ENCODE measurements around the gene HDAC4.

The HDAC4 gene

DNA sequence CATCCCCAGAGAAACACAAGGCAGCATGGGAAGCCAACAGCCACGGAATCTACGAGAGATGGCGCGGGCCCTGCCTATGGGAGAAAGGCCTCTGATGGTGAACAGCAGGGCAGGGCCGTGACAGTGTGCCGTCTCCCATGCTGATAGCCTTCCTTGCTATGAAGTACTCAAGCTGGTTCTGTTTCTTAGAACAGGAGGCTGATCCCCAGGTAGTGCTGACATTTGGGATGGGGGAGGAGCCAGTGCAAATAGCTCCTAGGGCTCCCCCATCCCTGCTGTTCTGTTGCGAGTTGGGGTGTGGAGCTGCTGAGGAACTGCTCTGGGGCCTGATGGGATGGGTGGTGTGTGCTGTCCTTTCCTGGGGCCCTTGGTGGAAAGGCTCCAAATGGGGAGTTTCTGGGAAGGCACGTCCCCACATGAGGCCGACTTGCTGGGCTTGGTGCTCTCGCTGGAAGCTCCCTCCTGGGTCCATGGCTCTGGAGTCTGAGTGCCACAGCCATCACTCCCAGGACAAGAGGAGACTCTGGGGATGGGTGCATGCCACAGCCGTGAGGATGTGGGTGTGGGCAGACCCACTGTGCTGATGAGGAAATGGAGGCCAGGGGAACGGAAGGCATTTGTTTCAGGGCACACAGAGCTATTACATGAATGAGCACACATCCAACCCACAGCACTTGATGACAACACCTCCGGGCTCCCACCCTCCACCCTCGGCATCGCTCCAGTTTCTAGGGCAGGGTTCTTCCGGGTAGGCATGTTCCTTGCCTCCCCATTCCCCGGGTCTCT lies 246.8 kb downstream of the HDAC4 start:
- DNase-seq (ENCODE audit: low spot score): no peak

DNA sequence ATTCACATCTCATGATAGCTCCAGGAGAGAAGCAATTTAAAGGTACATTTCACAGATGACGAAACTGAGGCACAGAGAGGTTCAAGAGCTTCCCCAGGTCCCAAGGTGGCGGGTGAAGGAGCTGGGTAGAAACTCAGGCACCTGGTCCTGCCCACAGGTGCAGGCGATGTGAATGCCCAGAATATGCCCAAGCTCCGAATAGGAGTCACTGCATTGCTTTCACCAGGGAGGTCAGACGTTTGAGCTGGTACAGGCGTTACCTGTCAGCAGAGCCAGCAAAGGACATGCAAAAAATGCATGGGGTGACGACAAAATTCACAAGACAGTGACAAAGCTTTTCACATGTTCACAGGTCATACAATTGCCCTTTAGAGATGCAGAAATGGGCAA lies 247.9 kb downstream of the HDAC4 start:
- no peak for DNase-seq (ENCODE audit: low spot score)

DNA sequence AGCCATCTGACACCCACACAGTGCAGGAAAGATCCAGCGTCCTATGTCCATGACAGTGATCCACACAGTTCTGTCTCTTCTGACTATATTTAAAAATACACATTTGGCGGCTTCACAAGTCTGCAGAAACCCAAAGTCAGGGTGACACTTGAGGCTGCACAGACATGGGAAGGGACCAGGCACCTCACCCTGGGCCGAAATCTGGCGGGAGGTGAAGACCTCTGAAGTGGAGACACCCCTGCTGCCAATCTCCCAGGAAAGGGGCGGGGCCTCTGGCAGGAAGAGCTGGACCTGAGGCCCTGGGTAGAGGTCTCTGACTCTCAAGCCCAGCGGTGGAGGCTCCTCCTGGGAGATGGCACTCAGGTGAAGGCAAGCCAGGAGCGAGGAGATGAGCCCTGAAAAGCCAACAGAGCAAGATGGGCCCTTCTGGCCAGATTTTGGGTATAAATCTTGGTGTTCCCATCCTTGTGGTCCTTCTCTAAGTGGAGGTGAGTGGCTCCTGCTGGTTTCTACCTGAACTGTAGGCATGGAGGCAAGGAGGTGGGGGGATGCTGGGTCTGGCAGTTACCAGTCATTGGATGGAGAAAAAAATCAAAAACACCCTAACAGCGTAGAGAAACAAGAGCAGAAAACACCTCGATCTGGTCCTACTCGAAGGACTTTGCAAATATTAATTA lies 248.4 kb downstream of the HDAC4 start:
- no peak for DNase-seq (ENCODE audit: low spot score)

DNA sequence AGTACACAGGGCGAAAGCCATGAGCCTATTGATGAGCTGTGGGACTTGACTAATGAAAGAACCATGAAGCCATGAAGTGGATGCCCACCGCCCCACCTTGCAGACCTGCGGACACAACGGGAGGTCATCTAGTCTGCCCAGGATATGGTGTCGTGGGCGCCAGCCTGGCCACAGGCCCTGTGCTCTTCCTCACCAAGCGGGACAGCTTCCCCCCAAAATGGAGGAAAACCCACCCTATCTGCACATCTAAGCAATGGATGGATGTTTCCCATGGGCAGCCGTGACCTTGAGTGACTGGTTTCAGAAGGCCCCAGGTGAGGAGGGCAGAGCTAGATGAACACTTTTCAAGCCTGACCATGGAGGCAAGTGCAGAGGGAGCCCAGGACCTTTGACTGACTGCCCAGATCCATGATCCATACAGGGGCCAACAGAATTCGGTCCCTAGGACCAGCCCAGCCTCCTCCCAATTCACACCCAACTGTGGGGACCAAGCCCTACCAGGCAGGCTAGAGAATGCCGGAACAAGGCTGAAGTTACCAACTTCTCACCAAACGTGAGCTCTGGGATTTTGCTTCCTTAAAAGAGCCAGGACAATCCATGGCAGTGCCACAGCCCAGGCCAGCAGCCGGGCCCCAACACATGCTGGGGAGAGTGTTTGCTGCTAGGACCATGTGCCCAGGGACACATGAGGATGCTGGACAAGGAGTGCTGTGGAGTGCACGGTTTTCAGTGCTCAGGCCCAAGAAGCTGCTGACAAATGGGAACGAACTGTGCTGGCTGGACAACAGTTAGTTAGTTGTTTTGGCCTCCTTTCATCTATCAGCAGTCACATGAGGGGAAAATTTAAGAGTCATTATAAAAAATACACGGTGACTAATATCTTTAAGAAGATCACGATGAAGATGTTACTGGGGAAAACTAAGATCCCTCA lies 249.4 kb downstream of the HDAC4 start:
- DNase-seq (ENCODE audit: low spot score): no peak

DNA sequence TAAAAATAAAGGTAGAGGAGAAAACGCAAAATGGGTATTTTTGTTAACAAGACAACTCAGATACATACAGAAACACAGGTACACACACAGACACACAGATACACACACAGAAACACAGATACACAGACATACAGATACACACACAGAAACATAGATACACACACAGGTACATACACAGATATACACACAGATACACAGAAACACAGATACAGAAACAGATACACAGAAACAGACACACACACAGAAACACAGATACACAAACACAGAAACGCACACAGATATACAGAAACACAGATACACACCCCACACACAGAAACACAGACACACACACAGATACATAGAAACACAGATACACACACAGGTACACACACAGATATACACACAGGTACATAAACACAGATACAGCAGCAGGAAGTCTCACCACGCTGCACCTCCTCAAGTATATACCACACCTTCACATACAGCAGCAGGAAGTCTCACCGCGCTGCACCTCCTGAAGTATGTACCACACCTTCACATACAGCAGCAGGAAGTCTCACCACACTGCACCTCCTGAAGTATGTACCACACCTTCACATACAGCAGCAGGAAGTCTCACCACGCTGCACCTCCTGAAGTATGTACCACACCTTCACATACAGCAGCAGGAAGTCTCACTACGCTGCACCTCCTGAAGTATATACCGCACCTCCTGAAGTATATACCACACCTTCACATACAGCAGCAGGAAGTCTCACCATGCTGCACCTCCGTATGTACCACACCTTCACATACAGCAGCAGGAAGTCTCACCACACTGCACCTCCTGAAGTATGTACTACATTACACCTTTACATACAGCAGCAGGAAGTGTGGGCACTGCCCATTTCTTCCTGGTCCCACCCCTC lies 250.5 kb downstream of the HDAC4 start:
- DNase-seq (ENCODE audit: low spot score): no peak

DNA sequence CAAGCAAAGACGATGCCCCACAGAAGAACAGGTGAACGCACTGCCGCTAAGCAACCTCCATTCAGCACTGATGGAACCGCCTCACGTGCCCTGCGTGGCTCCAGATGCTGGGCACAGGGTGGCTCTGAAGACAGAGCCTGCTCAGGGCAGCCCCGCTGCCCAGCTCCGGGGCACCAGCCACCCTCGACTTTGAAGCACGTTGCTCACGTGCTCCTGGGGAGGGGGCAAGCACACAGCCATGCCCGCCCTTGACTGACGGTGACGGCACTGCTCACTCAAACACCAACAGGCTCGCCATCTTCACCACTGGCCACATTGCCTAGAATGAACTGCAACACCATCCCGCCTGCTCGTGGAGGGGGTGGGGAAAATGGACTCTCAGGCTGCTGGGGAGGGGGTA lies 251.3 kb downstream of the HDAC4 start:
- DNase-seq (ENCODE audit: low spot score): no peak

DNA sequence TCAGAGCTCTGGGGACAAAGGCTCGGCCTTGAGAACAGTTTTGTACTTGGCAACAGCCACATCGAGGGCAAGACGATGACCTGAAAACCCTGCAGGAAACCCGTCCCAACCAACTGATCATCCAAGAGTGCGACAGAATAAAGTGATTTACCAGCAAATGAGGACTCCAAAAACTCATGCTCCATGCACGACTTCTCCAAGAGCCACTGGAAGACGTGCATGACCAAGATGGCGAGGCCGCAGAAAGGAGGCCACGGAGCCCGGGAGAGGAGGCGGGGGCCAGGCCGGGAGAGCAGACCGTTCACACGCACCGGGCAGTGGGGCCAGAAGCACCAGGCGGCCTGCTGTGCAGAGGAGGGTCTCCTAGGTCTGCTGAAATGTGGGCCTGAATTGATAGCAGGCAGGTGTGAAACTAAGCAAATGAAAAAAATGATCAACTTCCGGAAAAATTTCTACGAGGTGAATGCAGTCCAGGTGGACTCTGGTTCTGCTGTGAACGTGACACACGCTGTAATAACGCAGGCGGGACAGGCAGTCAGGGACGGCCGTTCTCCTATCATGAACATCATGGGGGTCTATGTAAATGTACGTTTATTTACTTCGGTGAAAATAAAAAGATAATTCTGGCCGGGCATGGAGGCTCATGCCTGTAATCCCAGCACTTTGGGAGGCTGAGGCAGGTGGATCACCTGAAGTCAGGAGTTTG lies 252.2 kb downstream of the HDAC4 start:
- no peak for DNase-seq (ENCODE audit: low spot score)

DNA sequence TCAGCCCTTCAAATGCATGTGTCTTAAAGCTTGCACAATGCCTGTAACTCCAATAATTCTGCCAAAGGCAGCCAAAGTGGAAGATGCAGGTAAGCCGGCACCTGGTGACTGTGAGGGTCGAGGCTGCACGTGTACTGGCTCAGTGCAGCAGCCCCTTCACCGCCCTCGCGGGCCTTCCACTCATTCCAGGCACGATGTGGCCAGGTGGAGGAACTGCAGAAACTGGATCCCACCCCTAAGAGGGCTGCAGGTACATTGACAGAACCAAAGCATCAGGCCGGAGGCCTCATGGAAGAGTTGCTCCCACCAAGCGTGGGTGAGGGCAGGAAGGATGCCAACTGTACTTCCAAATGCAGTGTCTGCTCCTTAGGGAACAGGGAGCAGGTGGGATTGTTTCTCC lies 253.4 kb downstream of the HDAC4 start:
- DNase-seq (ENCODE audit: low spot score): no peak

DNA sequence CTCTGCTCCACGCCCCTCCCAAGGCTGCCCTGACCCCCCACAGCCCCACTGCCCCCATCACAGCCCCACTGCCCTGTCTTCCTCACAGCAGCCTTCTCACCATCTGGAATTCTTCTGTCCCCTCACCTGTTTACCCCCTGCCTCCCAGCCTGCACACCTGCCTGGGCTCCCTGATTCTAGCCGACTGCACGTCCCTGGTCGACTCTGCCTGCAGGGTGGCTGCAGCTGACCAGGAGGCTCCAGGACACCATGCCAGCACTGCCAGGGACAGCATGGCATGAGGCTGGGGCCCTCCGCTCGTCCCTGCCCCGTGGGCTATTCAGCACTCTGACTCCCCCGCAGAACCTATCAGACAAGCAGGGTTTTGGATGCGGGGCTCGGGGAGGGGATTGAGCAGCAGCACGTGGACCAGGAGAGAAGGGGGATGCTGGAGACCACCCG lies 254.1 kb downstream of the HDAC4 start:
- DNase-seq (ENCODE audit: low spot score): no peak

DNA sequence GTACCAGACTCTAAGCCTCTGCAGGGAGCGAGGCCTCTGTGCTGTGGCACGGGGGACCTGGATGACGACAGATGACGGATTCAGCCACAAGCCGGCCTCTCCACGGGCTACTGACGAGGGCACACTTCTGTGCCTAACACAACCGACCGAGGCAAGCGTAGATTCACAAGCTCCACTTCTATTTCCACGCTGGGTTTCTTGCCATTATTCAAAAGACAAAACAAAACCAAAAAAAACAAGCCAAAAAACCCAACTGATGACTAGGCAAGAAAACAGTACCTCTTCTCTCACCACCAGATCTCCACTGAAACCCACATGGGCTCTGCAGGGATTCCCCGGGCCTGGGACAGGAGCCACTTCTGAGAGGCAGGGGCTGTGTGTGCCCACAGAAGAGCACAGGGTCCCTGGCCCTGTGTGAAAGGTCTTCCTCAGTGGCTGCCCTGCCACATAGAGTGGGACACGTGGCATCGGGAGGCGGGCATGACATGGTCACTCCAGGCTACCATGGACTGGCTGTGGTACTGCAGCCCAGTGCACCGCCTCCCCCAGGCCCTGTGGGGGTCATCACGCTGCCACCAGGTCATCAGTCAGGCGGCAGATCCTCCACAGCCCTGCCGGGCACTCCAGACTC lies 254.7 kb downstream of the HDAC4 start:
- peak; percentile 25 for DNase-seq (ENCODE audit: low spot score)

DNA sequence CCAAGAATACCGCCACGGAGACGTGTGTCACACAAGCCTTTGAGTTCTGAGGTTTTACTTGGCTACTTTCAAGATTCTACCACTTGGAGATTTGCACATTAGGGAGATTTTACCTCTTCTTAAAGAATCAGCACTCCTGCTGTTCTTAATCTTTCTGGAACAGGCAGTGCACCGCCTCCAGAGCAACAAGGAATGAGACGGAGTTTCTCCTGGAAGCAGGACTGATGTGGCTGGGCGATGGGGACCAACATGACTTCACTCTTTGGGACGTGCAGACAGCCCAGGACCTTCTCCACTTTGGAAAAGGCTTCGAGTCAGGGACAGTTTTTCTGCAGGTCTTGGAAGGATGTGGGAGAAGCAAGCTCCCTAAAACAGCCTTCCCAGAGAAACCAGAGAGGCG lies 255.2 kb downstream of the HDAC4 start:
- DNase-seq (ENCODE audit: low spot score): no peak

DNA sequence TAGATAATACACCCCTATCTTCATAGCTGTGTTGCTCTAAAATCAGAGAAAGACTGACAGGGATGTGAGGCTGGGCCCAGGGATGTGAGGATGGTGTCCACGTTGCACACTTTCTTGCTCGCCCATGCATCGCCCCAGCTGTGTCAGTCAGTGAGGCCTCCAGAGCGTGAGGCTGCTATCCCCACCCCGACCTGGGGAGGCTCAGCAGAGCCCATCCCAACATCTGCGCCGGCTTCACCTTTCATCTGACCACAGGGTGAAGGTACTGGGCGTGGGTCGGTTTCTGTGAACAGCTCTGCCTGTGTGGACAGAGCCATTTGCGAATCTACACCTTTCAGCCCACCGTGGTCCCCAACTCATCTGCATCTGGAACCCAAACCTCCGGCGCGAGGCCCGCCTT lies 255.7 kb downstream of the HDAC4 start:
- no peak for DNase-seq (ENCODE audit: low spot score)

DNA sequence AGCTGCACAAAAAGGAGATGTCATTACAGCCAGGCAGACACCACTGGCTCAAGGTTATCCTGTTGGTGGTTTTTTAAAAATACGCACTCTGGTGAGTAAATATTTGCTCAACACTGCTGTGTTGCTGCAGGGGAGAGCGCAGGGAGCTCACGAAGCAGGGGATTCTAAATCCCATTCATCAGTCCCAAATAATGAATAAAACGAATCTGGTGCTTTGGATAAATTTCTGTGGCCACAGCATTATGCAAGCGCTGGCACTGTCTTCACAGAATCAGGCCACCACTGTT lies 256.2 kb downstream of the HDAC4 start:
- DNase-seq (ENCODE audit: low spot score): no peak

DNA sequence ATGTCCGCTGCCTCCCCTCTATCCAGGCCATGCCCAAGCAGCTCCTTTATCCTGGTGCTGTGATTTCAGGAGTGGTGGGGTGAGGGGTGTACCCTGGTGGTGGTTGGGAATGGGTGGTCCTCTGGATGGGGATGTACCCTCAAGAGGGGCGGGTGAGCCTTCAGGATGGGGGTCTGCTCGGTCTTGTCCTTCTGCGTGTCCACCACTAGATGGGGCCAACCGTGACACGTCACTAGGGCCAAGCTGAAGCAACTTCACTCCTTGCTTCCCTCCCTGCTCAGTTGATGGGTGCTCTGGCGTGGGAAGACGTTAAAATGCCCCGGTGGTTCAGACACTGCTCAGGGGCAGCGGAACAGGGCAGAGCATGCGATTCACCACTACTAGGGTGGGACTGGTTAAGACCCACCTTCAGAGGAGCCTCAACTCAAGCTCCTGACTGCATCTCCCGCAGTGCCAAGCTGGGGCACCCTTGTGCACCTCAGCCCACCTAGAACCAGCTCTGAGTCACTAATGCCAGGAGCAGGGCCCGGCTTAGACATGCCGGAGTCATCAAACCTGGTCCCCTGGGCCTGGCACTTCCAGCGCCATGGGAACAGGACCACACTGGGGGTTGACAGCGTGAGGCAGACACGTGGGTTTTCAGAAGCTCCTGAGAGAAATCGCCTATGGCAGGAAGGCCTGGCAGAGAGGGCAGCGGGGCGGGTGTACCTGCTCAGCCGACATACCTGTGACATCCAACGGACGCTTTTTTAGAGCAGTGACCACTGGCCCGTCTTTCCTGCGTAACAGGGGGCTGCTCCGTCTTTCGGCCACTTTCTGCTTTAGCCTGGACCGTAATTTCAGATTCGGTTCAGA lies 256.7 kb downstream of the HDAC4 start:
- peak; percentile 32 for DNase-seq (ENCODE audit: low spot score)

DNA sequence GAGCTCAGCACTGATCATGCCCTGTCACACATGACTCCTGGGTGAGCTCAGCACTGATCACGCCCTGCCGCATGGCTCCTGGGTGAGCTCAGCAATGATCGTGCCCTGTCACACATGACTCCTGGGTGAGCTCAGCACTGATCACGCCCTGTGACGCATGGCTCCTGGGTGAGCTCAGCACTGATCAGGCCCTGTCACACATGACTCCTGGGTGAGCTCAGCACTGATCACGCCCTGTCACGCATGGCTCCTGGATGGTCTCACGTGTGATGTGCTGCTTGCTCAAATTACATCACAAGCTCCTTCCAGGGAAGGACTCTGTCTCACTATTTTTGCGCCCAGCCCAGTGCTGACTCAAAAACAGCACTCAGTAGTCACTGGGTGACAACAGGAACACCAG lies 258.0 kb downstream of the HDAC4 start:
- DNase-seq (ENCODE audit: low spot score): peak; percentile 28

DNA sequence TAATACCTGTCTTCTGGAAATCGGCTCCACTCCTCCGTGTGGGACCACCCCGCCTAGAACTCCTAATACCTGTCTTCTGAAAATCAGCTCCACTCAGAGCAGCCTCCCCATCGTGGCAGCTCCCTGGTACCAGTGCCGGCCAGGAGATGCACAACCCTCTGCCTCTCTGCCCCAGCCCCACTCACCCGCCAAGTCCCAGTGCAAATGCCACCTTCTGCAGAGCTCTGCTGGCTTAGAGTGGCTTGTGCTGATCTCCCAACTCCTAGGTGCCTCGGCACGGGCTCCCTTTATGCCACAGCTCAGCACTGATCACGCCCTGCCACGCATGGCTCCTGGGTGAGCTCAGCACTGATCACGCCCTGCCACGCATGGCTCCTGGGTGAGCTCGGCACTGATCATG lies 258.5 kb downstream of the HDAC4 start:
- DNase-seq (ENCODE audit: low spot score): no peak

DNA sequence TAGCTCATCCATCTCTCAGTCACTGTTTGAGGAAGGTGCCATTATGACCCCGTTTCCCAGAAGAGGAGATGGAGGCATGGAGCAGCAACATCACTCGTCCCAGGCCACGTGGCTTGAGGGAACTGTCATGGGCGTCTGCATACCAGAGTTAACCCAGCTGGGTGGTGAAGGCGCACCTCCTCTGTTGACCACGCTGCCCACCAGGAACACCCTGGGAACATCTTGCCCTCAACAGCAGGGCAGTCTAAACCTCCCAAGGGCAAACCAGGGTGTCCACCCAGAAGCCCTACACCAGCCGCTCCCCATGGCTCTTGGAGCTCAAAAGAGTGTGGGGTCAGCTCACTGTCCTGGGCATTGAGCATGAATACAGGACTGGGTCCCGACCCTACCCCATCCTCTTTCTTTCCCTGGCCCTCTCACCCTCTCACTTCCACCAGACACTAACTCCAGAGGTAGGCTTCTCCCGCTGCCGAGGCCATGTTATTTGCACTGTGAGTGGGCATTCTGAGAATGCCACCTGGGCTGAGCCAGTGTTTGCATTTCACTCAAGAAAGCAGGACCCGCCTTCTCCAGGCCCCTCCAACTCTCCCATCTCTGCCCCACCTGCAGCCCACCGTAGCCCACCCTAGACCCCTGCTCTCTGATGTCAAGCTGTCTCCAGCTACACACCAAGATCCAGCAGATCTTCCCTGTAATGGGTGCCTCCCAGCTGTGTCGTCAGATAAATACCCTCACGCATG lies 259.6 kb downstream of the HDAC4 start:
- DNase-seq (ENCODE audit: low spot score): no peak

DNA sequence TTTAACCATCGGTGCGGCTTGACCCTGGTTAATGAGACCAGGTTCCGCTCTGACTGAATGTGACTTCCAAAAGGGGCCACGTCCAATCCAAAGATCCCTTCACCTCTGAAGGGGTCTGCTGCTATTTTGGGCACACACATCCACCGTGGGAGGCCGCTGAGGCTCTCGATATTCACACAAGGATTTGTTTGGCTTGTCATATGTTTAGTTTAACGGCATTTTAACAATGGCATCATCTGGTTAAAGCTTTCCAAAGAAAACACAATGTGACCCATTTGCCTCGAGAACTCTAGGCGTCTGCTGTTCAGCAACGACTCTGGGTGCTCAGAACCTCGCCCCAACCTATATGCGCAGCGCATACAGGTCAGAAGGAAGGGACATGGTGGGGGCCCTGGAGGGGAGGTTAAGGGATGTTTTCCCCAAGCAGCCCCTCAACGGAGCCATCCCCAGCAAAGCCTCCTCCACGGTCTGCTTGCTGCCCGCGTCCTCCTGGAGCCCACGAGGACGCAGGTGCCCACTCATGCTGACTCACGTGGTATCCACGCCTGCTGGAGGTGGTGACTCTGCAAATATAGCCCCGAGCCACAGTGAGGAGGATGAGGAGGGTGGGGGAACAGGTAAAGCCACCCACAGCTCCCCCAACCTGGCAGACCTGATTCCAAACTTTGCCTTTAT lies 260.3 kb downstream of the HDAC4 start:
- no peak for DNase-seq (ENCODE audit: low spot score)

DNA sequence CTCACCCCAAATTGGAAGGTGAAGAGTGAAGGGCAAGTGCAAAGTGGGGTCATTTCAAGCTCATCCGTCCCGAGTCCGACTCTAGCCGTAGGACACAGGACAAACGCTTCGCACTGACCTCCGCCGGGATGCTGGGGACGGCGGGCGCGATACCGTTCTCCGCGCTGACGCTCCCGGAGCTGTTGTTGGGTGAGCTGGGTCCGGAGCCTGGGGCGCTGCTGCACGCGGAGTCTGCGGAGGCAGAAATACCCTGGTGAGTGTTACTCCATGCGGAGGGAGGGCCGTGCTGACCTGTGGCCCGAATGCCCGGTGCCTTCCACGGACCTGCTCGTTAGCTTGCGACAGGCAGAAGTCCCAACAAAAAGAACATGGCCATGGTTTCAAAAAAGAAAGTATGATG lies 261.3 kb downstream of the HDAC4 start:
- no peak for DNase-seq (ENCODE audit: low spot score)

All from activated CD4-positive, alpha-beta T cell treated with anti-CD3 and anti-CD28 coated beads, Interleukin-2, Interleukin-4, amounts not matched to agents 100 ng/mL and 50 ng/mL, durations not matched to agents 16 hours and 8 hours (primary cell).